ENCODE measurements around the gene MRPL14. TPM values are rescaled to one million over a fixed set of nuclear protein-coding genes. Genes with fewer than 3 reads are reported as not detected.

MRPL14 gene
- total RNA-seq, 2 experiments from 2014 or later = 51.3 to 87.2 TPM

DNA sequence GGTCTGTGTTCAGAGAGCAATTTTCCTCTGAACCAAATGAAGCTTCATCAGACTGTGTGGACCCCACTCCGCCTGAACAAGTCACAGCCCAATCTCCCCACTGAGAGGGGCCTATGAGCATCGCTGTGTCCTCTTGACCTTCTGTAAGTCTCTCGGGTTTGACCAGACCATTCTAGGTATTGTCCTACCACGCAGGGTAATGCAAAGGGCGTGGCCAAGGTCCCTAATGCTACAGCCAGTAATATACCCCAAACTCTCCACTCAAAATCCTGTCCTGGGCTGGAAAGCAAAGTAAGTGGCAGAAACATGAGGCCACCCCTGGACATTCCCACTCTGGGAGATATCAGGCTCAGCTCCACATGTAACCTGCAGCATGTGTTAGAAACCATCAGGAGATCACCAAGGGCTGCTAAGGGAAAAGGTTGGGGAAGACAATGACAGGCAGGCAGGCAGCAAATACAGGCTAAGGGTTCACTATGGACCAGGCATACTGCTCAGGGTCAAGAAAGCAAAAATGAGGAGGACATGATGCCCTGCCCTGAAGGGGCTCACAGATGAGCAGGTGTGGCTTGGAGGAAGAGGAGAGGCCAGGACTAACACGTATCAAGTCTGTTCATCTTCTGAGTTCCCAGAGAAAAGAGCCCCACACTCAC is 33.4 kb downstream of the MRPL14 start:
- Histone ChIP-seq H3K36me3 (ENCODE audit: insufficient read depth, low read length) (no peaks in the 10 kb centered on the region), H4K20me1 (ENCODE audit: insufficient read depth, low read length) (no peaks in the 10 kb centered on the region), H3K4me2 (ENCODE audit: low read length) (no peak overlapping the region), H3K27ac (ENCODE audit: low read depth, low read length, poor library complexity, severe bottlenecking) (no peak overlapping the region), H3K79me2 (ENCODE audit: insufficient read depth, low read depth, low read length) (no peaks in the 10 kb centered on the region), H3K9me2 (ENCODE audit: insufficient read depth, low read length) (no peaks in the 10 kb centered on the region), H3K9me3 (ENCODE audit: low read length) (no peaks in the 10 kb centered on the region), H3K4me1 (ENCODE audit: insufficient read depth, low read length, poor library complexity, severe bottlenecking) (no peaks in the 10 kb centered on the region), H2AFZ (ENCODE audit: low read length) (no peak overlapping the region), H3K4me3 (ENCODE audit: low read depth, low read length, poor library complexity, severe bottlenecking) (no peak overlapping the region)
- CTCF ChIA-PET (ENCODE audit: unreplicated experiment) = no interaction called here
- no TSS peak for BruUV-seq (replicated peaks)
- POLR2A ChIA-PET = interaction anchor here (0.6 kb wide), 1 partner anchor 81 kb away, joined by 10 read pairs; no protein-coding TSS in a partner anchor
- intact Hi-C loops (cut with micrococcal nuclease; ENCODE audit: unreplicated experiment) = no loop called here
- TF ChIP-seq, protein P1, sequence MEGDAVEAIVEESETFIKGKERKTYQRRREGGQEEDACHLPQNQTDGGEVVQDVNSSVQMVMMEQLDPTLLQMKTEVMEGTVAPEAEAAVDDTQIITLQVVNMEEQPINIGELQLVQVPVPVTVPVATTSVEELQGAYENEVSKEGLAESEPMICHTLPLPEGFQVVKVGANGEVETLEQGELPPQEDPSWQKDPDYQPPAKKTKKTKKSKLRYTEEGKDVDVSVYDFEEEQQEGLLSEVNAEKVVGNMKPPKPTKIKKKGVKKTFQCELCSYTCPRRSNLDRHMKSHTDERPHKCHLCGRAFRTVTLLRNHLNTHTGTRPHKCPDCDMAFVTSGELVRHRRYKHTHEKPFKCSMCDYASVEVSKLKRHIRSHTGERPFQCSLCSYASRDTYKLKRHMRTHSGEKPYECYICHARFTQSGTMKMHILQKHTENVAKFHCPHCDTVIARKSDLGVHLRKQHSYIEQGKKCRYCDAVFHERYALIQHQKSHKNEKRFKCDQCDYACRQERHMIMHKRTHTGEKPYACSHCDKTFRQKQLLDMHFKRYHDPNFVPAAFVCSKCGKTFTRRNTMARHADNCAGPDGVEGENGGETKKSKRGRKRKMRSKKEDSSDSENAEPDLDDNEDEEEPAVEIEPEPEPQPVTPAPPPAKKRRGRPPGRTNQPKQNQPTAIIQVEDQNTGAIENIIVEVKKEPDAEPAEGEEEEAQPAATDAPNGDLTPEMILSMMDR (conservative IDR thresholded peaks at IDR 0.05; ENCODE audit: low read length) = no peak
- TF ChIP-seq EZH2phosphoT487 (IDR thresholded peaks at IDR 0.05; ENCODE audit: borderline replicate concordance, low read depth, low read length) = no peak
- no peak for DNase-seq (ENCODE audit: low spot score)

DNA sequence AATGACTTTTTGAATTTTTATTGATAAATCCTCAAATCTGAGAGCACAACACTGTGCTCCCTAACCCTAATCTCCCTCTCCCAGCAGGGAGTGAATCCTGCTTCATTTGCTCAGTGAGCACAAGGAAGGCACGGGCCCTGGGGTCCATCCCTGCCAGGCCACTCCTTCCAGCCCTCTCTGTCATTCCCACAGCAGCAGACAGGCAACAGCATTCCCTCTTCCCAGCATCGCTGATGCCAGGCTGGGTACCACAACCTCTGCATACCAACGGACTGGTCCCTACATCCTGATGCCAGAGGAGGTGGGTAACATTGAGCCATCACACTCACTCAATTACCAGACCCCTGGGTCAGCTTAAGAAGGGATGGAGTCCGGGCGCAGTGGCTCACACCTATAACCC is 34.2 kb downstream of the MRPL14 start:
- CTCF ChIA-PET (ENCODE audit: unreplicated experiment) = interaction anchor here (0.5 kb wide), 2 partner anchors 13 to 216 kb away, joined by 3 to 8 read pairs; no protein-coding TSS in a partner anchor
- H3K36me3 ChIP-seq (ENCODE audit: insufficient read depth, low read length) = no peaks in the 10 kb centered on the region

More for the DNA sequence above, 34.2 kb downstream of the MRPL14 start:
- Histone ChIP-seq H3K4me1 (ENCODE audit: insufficient read depth, low read length, poor library complexity, severe bottlenecking) (no peaks in the 10 kb centered on the region), H3K4me2 (ENCODE audit: low read length) (no peak overlapping the region), H3K9me3 (ENCODE audit: low read length) (no peaks in the 10 kb centered on the region), H3K79me2 (ENCODE audit: insufficient read depth, low read depth, low read length) (no peaks in the 10 kb centered on the region), H2AFZ (ENCODE audit: low read length) (no peak overlapping the region), H3K27ac (ENCODE audit: low read depth, low read length, poor library complexity, severe bottlenecking) (no peak overlapping the region), H4K20me1 (ENCODE audit: insufficient read depth, low read length) (no peaks in the 10 kb centered on the region), H3K4me3 (ENCODE audit: low read depth, low read length, poor library complexity, severe bottlenecking) (no peak overlapping the region), H3K9me2 (ENCODE audit: insufficient read depth, low read length) (no peaks in the 10 kb centered on the region)
- BruUV-seq (replicated peaks) = no TSS peak
- no peak for DNase-seq (ENCODE audit: low spot score)
- POLR2A ChIA-PET = no interaction called here
- intact Hi-C loops (cut with micrococcal nuclease; ENCODE audit: unreplicated experiment) = no loop called here
- no peak for TF ChIP-seq EZH2phosphoT487 (IDR thresholded peaks at IDR 0.05; ENCODE audit: borderline replicate concordance, low read depth, low read length)
- TF ChIP-seq, protein P1 (conservative IDR thresholded peaks at IDR 0.05; ENCODE audit: low read length) = no peak

Measured in OCI-LY7 (cell line).